Measurements from ENCODE around the gene PVALEF. TPM values are rescaled to one million over a fixed set of nuclear protein-coding genes. Genes with fewer than 3 reads are reported as not detected.

PVALEF gene
- total RNA-seq, 4 donors from 2014 or later, result not detected

- TF ChIP-seq CTCF (IDR thresholded peaks at IDR 0.05 in 4 of 5, conservative IDR thresholded peaks at IDR 0.05 in 1 of 5) (no peak), POLR2A (IDR thresholded peaks at IDR 0.05) (no peak)
- Histone ChIP-seq H3K4me1 (peaks cover 0 to 3% of the 10 kb centered on the region in 2 donors), H3K9me3 (no peaks in the 10 kb centered on the region), H3K27me3 (no peaks in the 10 kb centered on the region), H3K27ac (no peak overlapping the region), H3K4me3 (no peak overlapping the region), H3K36me3 (no peaks in the 10 kb centered on the region)
- in situ Hi-C loops (cut with MboI; ENCODE audit: low sequenced_read_pairs in 4 of 4) (loop anchor here in 1 of 4 donors (25.0 kb wide), 1 partner anchor 90 kb away; the partner anchor contains the start of genes NDUFAF8 and TEPSIN), intact Hi-C loops (cut with DNase I; ENCODE audit: low total_unique reads) (no loop called here)
- no peak for DNase-seq
- ATAC-seq, result no peak
Observed at GRCh38 chr17:81147701-81148100, 17.6 kb upstream of the PVALEF start.

GRCh38 chr17:81148571-81148970, 16.7 kb upstream of the PVALEF start:
- no peak overlapping the region for H3K27ac ChIP-seq
- no peak for DNase-seq
- H3K4me3 ChIP-seq, result no peak overlapping the region
- H3K36me3 ChIP-seq, result no peaks in the 10 kb centered on the region
- in situ Hi-C loops (cut with MboI; ENCODE audit: low sequenced_read_pairs in 4 of 4) (loop anchor here in 1 of 4 donors (25.0 kb wide), 1 partner anchor 89 kb away; the partner anchor contains the start of genes NDUFAF8 and TEPSIN), intact Hi-C loops (cut with DNase I; ENCODE audit: low total_unique reads) (no loop called here)
- H3K9me3 ChIP-seq, result no peaks in the 10 kb centered on the region
- ATAC-seq, result no peak
- no peaks in the 10 kb centered on the region for H3K4me1 ChIP-seq
- no peak for TF ChIP-seq CTCF (IDR thresholded peaks at IDR 0.05 in 4 of 5, conservative IDR thresholded peaks at IDR 0.05 in 1 of 5)
- no peak for TF ChIP-seq POLR2A (IDR thresholded peaks at IDR 0.05)
- peaks cover 0 to 3% (median 0%) of the 10 kb centered on the region in 3 donors for H3K27me3 ChIP-seq

GRCh38 chr17:81148986-81149533, 16.2 kb upstream of the PVALEF start:
- TF ChIP-seq CTCF (IDR thresholded peaks at IDR 0.05 in 4 of 5, conservative IDR thresholded peaks at IDR 0.05 in 1 of 5), result no peak
- no peak for TF ChIP-seq POLR2A (IDR thresholded peaks at IDR 0.05)
- no peak for ATAC-seq
- Histone ChIP-seq H3K36me3 (no peaks in the 10 kb centered on the region), H3K9me3 (no peaks in the 10 kb centered on the region), H3K27me3 (peaks cover 0 to 3% (median 0%) of the 10 kb centered on the region in 3 donors), H3K27ac (no peak overlapping the region), H3K4me3 (no peak overlapping the region), H3K4me1 (no peaks in the 10 kb centered on the region)
- DNase-seq, result no peak
- in situ Hi-C loops (cut with MboI; ENCODE audit: low sequenced_read_pairs in 4 of 4) (loop anchor here in 1 of 4 donors (25.0 kb wide), 1 partner anchor 88 kb away; the partner anchor contains the start of genes NDUFAF8 and TEPSIN), intact Hi-C loops (cut with DNase I; ENCODE audit: low total_unique reads) (no loop called here)

- no peak for ATAC-seq
- TF ChIP-seq POLR2A (IDR thresholded peaks at IDR 0.05) (no peak), CTCF (IDR thresholded peaks at IDR 0.05 in 4 of 5, conservative IDR thresholded peaks at IDR 0.05 in 1 of 5) (no peak)
- Histone ChIP-seq H3K27ac (no peak overlapping the region), H3K9me3 (no peaks in the 10 kb centered on the region), H3K4me3 (no peak overlapping the region), H3K36me3 (no peaks in the 10 kb centered on the region), H3K4me1 (no peaks in the 10 kb centered on the region), H3K27me3 (peaks cover 0 to 3% (median 0%) of the 10 kb centered on the region in 3 donors)
- in situ Hi-C loops (cut with MboI; ENCODE audit: low sequenced_read_pairs in 4 of 4), result no loop called here
- DNase-seq, result no peak
- intact Hi-C loops (cut with DNase I; ENCODE audit: low total_unique reads), result no loop called here
Observed at GRCh38 chr17:81150377-81151077, 14.8 kb upstream of the PVALEF start.
